ENCODE results near the gene TLE2. TPM values are rescaled to one million over a fixed set of nuclear protein-coding genes. Genes with fewer than 3 reads are reported as not detected.

TLE2 gene
- polyA plus RNA-seq, 1 donor (not counting 4 experiments of a cell fraction or from before 2014, with no cell fraction given) = 0.88 TPM

GRCh38 chr19:3015126-3016057 is 13.7 kb downstream of the TLE2 start:
- Histone ChIP-seq H3K9me3 (ENCODE audit: control insufficient read depth, low read depth, low read length) (no peaks in the 10 kb centered on the region), H3K36me3 (ENCODE audit: control insufficient read depth in 2 of 2, extremely low read depth in 1 of 2, insufficient read depth in 2 of 2, low read length in 2 of 2) (no peaks in the 10 kb centered on the region), H3K9me1 (ENCODE audit: control insufficient read depth, extremely low read depth, insufficient read depth, low read length) (no peaks in the 10 kb centered on the region), H3K4me1 (ENCODE audit: control insufficient read depth, extremely low read depth, insufficient read depth, low read length) (no peaks in the 10 kb centered on the region), H4K20me1 (ENCODE audit: control insufficient read depth, extremely low read depth, insufficient read depth, low read length) (no peaks in the 10 kb centered on the region), H3K79me2 (ENCODE audit: control insufficient read depth, insufficient read depth, low read length) (no peaks in the 10 kb centered on the region), H2AFZ (ENCODE audit: control insufficient read depth, low read length) (no peak overlapping the region), H3K4me2 (ENCODE audit: control insufficient read depth, extremely low read depth, insufficient read depth, low read depth, low read length) (no peak overlapping the region), H3K4me3 (ENCODE audit: control insufficient read depth in 2 of 3, extremely low read depth in 1 of 3, insufficient read depth in 2 of 3, low read depth in 1 of 3, low read length in 3 of 3) (no peak overlapping the region), H3K9ac (ENCODE audit: control insufficient read depth, extremely low read depth, insufficient read depth, low read length) (no peak overlapping the region), H3K27me3 (ENCODE audit: control insufficient read depth, extremely low read depth, insufficient read depth, low read length) (no peaks in the 10 kb centered on the region), H3K27ac (ENCODE audit: control insufficient read depth, insufficient read depth, low read length) (no peak overlapping the region)
- no peak for FAIRE-seq
- DNase-seq (ENCODE audit: low read depth, low spot score) = no peak
- dilution Hi-C loops (cut with MboI; ENCODE audit: extremely low pct_ligation_motif_present, low sequenced_read_pairs) = no loop called here
- TF ChIP-seq EZH2 (IDR thresholded peaks at IDR 0.05; ENCODE audit: low read length) = no peak
- TF ChIP-seq, protein P1, sequence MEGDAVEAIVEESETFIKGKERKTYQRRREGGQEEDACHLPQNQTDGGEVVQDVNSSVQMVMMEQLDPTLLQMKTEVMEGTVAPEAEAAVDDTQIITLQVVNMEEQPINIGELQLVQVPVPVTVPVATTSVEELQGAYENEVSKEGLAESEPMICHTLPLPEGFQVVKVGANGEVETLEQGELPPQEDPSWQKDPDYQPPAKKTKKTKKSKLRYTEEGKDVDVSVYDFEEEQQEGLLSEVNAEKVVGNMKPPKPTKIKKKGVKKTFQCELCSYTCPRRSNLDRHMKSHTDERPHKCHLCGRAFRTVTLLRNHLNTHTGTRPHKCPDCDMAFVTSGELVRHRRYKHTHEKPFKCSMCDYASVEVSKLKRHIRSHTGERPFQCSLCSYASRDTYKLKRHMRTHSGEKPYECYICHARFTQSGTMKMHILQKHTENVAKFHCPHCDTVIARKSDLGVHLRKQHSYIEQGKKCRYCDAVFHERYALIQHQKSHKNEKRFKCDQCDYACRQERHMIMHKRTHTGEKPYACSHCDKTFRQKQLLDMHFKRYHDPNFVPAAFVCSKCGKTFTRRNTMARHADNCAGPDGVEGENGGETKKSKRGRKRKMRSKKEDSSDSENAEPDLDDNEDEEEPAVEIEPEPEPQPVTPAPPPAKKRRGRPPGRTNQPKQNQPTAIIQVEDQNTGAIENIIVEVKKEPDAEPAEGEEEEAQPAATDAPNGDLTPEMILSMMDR (optimal IDR thresholded peaks at IDR 0.05 in 1 of 3, IDR thresholded peaks at IDR 0.05 in 1 of 3, conservative IDR thresholded peaks at IDR 0.05 in 1 of 3; ENCODE audit: extremely low read depth in 1 of 3, insufficient read depth in 2 of 3, low read length in 3 of 3) = no peak

- Histone ChIP-seq H4K20me1 (ENCODE audit: control insufficient read depth, extremely low read depth, insufficient read depth, low read length) (no peaks in the 10 kb centered on the region), H3K27ac (ENCODE audit: control insufficient read depth, insufficient read depth, low read length) (no peak overlapping the region), H3K4me2 (ENCODE audit: control insufficient read depth, extremely low read depth, insufficient read depth, low read depth, low read length) (no peak overlapping the region), H3K9ac (ENCODE audit: control insufficient read depth, extremely low read depth, insufficient read depth, low read length) (no peak overlapping the region), H3K36me3 (ENCODE audit: control insufficient read depth in 2 of 2, extremely low read depth in 1 of 2, insufficient read depth in 2 of 2, low read length in 2 of 2) (no peaks in the 10 kb centered on the region), H3K4me1 (ENCODE audit: control insufficient read depth, extremely low read depth, insufficient read depth, low read length) (no peaks in the 10 kb centered on the region), H3K79me2 (ENCODE audit: control insufficient read depth, insufficient read depth, low read length) (no peaks in the 10 kb centered on the region), H2AFZ (ENCODE audit: control insufficient read depth, low read length) (no peak overlapping the region), H3K4me3 (ENCODE audit: control insufficient read depth in 2 of 3, extremely low read depth in 1 of 3, insufficient read depth in 2 of 3, low read depth in 1 of 3, low read length in 3 of 3) (no peak overlapping the region), H3K9me1 (ENCODE audit: control insufficient read depth, extremely low read depth, insufficient read depth, low read length) (no peaks in the 10 kb centered on the region), H3K27me3 (ENCODE audit: control insufficient read depth, extremely low read depth, insufficient read depth, low read length) (no peaks in the 10 kb centered on the region), H3K9me3 (ENCODE audit: control insufficient read depth, low read depth, low read length) (no peaks in the 10 kb centered on the region)
- dilution Hi-C loops (cut with MboI; ENCODE audit: extremely low pct_ligation_motif_present, low sequenced_read_pairs) = no loop called here
- TF ChIP-seq EZH2 (IDR thresholded peaks at IDR 0.05; ENCODE audit: low read length) = no peak
- TF ChIP-seq, protein P1 (optimal IDR thresholded peaks at IDR 0.05 in 1 of 3, IDR thresholded peaks at IDR 0.05 in 1 of 3, conservative IDR thresholded peaks at IDR 0.05 in 1 of 3; ENCODE audit: extremely low read depth in 1 of 3, insufficient read depth in 2 of 3, low read length in 3 of 3) = no peak
- FAIRE-seq (no peak), DNase-seq (ENCODE audit: low read depth, low spot score) (no peak)
Observed at GRCh38 chr19:3014135-3014534, 14.9 kb downstream of the TLE2 start.

All from keratinocyte (primary cell).